Measurements from ENCODE around the gene NKAIN1. TPM values are rescaled to one million over a fixed set of nuclear protein-coding genes. Genes with fewer than 3 reads are reported as not detected.

The NKAIN1 gene
- total RNA-seq, 1 experiment from 2014 or later: 0.63 TPM

- no peak for DNase-seq (ENCODE audit: low read depth)
Observed at GRCh38 chr1:31234123-31234708, 5.5 kb downstream of the NKAIN1 start.

GRCh38 chr1:31232689-31233088 is 7.0 kb downstream of the NKAIN1 start:
- DNase-seq (ENCODE audit: low read depth): no peak

- DNase-seq (ENCODE audit: low read depth): no peak
Observed at GRCh38 chr1:31231802-31232201, 7.9 kb downstream of the NKAIN1 start.

- DNase-seq (ENCODE audit: low read depth): no peak
Observed at GRCh38 chr1:31230378-31230777, 9.3 kb downstream of the NKAIN1 start.

- DNase-seq (ENCODE audit: low read depth): no peak
Observed at GRCh38 chr1:31228986-31229385, 10.7 kb downstream of the NKAIN1 start.

GRCh38 chr1:31227891-31228568 is 11.7 kb downstream of the NKAIN1 start:
- peak; percentile 40 for DNase-seq (ENCODE audit: low read depth)

- no peak for DNase-seq (ENCODE audit: low read depth)
Observed at GRCh38 chr1:31224068-31224467, 15.6 kb downstream of the NKAIN1 start.

- DNase-seq (ENCODE audit: low read depth): no peak
Observed at GRCh38 chr1:31222176-31222575, 17.5 kb downstream of the NKAIN1 start.

- no peak for DNase-seq (ENCODE audit: low read depth)
Observed at GRCh38 chr1:31221072-31221471, 18.6 kb downstream of the NKAIN1 start.

- DNase-seq (ENCODE audit: low read depth): no peak
Observed at GRCh38 chr1:31219489-31219888, 20.2 kb downstream of the NKAIN1 start.

- DNase-seq (ENCODE audit: low read depth): no peak
Observed at GRCh38 chr1:31218705-31219104, 21.0 kb downstream of the NKAIN1 start.

GRCh38 chr1:31216016-31216415 is 23.7 kb downstream of the NKAIN1 start:
- peak; percentile 57 for DNase-seq (ENCODE audit: low read depth)

GRCh38 chr1:31215065-31215570 is 24.6 kb downstream of the NKAIN1 start:
- DNase-seq (ENCODE audit: low read depth): no peak

GRCh38 chr1:31214316-31215064 is 25.2 kb downstream of the NKAIN1 start:
- DNase-seq (ENCODE audit: low read depth): no peak

- no peak for DNase-seq (ENCODE audit: low read depth)
Observed at GRCh38 chr1:31208361-31208945, 31.2 kb downstream of the NKAIN1 start.

GRCh38 chr1:31207569-31207968 is 32.1 kb downstream of the NKAIN1 start:
- no peak for DNase-seq (ENCODE audit: low read depth)

GRCh38 chr1:31207046-31207445 is 32.6 kb downstream of the NKAIN1 start:
- DNase-seq (ENCODE audit: low read depth): no peak

GRCh38 chr1:31203215-31203614 is 36.5 kb downstream of the NKAIN1 start:
- DNase-seq (ENCODE audit: low read depth): no peak

- no peak for DNase-seq (ENCODE audit: low read depth)
Observed at GRCh38 chr1:31201931-31202360, 37.7 kb downstream of the NKAIN1 start.

GRCh38 chr1:31199949-31200348 is 39.7 kb downstream of the NKAIN1 start:
- no peak for DNase-seq (ENCODE audit: low read depth)

GRCh38 chr1:31199236-31199790 is 40.4 kb downstream of the NKAIN1 start:
- no peak for DNase-seq (ENCODE audit: low read depth)

- no peak for DNase-seq (ENCODE audit: low read depth)
Observed at GRCh38 chr1:31198600-31198999, 41.1 kb downstream of the NKAIN1 start.
